ENCODE measurements around the gene PZP.
"Not testable (repeated sequence)": the region's sequence is repeated elsewhere in the genome, so short reads cannot be mapped to it uniquely, and the experiment has no call there.

Gene PZP

DNA sequence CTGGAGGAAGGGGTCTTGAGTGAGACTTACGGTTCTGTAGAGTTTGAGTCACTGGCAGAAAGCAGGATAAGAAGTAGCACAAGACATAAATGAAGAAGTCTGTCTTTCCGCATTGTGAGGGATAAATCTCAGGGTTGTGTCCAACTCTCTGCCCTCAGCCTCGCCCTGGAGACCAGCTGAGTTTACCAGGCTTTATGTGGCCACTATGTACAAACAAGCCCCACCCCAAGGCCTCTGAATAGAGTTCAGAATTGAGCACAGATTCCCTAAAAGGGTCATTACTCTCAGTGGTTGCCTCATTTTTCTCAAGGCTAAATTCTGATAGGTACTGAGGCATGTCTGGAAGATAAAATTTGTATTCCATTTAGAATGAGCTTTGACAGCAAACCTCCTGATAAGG, at the start of gene PZP:
PZP (minus strand) TSS at position 167 of the 400 bp plus-strand sequence; CDS start at position 113, 54 bp downstream.
- no peak for DNase-seq

GRCh38 chr12:9256758-9257405, 48.7 kb upstream of the PZP start:
- no peak for DNase-seq

DNA sequence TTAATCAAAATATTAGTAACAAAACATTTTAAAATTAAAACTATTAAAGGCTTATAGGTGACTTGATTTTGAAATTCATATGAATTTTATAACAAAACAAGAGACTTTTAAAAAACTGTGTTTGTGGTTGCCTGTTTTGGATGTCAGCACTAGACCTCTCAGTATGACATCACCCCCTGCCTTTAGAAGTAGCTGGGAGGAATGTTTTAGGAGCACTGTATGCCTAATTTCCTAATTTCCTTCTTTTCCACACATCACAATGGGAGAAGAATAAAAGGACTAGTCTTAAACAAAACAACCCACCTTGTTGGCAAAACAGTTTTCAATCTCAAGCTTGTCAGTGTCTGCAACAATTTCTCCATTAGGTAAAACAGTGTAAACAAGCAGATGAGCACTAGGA, 48.1 kb upstream of the PZP start:
- DNase-seq: no peak

DNA sequence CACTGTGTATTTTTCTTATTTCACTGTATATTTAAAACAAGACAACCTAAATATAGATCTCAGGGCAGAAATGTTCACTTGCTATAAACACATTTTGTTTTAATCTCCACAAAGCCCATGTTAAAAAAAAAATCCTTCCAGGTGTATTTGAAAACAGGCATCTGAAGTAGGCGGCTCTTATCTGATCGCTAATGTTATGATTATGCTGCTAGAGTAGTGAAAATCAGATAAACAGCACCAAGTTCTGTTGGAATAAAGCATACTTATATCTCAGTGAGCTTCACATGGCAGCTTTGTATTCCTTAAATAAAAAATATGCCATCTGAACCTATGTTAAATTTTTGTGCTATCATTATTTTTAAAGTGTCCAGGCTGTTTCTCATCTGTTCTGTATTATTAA, 47.6 kb upstream of the PZP start:
- no peak for DNase-seq

GRCh38 chr12:9253464-9253863, 45.3 kb upstream of the PZP start:
- DNase-seq: no peak

- DNase-seq: not testable (repeated sequence)
Observed at GRCh38 chr12:9252791-9253190, 44.6 kb upstream of the PZP start.

DNA sequence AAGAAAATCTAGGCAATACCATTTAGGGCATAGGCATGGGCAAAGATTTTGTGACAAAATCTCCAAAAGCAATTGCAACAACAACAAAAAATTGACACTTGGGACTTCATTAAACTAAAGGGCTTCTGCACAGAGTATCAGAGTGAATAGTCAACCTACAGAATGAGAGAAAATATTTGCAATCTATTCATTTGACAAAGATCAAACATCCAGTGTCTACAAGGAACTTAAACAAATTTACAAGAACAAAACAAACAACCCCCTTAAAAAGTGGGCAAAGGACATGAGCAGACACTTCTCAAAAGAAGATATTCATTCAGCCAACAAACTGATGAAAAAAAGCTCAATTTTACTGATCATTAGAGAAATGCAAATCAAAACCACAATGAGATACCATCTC, 44.1 kb upstream of the PZP start:
- no peak for DNase-seq

DNA sequence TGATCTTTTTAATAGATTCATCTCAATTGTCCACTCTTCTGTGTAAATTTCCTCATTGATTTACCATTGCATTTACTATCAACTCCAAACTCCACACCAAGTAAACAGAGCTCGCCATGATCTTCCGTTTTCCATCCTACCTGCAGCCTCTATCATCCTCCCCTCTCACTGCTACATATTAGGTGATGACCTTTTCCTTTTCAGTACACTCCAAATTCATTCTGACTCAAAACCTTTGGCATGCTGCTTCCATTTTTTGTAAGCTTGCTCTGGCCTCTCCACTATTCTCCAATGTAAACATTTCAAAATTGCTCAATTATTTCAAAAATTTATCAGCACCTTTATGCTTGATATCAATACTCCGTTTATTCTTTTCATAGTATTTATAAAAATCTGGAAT, 40.2 kb upstream of the PZP start:
- no peak for DNase-seq

GRCh38 chr12:9244894-9245293, 36.7 kb upstream of the PZP start:
- DNase-seq: no peak

- DNase-seq: no peak
Observed at GRCh38 chr12:9243999-9244649, 35.9 kb upstream of the PZP start.

- no peak for DNase-seq
Observed at GRCh38 chr12:9241301-9241700, 33.1 kb upstream of the PZP start.

- no peak for DNase-seq
Observed at GRCh38 chr12:9240776-9241175, 32.6 kb upstream of the PZP start.

DNA sequence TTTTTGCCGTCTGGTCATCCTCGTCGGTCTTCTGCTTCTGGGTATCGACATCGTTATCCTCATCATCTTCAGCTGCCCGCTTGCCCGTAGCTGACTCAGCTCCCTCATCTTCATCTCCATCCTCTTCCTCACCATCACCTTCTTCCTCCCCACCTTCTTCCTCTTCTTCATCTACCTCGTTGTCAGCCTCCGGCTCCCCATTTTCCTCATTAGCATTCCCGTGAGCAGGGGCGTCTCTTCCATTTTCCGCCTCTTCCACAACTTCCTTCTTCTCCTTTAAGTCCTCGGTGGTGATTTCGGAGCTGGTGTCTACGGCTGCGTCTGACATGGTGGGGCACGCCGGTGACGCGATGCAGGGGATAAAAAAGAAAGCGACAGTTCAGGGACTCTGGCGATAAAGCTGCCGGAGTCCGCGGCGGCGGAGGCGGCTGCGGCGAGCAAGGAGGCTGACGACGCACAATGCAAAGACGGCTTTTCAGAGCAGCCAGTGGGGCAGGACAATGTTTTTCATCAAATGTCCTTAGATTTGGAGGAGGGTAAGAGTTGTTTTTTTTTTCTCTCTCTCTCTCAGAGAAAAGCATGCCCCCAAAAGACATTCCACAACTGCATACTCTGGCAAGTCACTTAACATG, 31.9 kb upstream of the PZP start:
- peak; percentile 53 for DNase-seq

GRCh38 chr12:9237286-9237685, 29.1 kb upstream of the PZP start:
- DNase-seq: no peak

GRCh38 chr12:9235519-9235918, 27.3 kb upstream of the PZP start:
- DNase-seq: no peak

GRCh38 chr12:9227950-9228349, 19.8 kb upstream of the PZP start:
- DNase-seq: no peak

DNA sequence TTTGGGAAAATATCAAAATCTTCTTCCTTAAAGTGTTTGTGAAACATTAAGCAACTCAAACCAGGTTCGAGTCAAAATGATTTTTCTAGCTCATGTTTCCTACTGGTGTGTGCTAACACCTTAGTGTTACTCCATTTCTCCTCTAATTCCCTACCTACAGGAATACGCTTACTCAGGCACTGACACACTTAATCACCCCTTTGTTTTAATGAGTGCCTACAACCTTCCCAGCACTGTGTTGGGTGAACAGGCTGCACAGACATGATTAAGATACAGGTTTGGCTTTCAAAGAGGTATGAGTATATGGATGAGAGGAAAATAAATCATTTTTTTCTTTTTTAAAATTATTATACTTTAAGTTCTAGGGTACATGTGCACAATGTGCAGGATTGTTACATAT, 15.6 kb upstream of the PZP start:
- DNase-seq: no peak

GRCh38 chr12:9221483-9221882, 13.3 kb upstream of the PZP start:
- no peak for DNase-seq

DNA sequence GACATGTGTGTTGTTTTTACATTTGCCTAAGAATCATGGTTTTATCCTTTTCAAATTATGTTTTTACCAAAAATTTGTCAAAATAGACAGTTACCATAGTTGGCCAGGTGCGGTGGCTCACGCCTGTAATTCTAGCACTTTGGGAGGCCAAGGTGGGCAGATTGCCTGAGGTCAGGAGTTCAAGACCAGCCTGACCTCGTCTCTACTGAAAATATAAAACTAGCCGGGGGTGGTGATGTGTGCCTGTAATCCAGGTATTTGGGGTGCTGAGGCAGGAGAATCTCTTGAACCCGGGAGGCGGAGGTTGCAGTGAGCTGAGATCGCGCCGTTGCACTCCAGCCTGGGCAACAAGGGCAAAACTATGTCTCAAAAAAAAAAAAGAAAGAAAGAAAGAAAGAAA, 12.8 kb upstream of the PZP start:
- not testable (repeated sequence) for DNase-seq

DNA sequence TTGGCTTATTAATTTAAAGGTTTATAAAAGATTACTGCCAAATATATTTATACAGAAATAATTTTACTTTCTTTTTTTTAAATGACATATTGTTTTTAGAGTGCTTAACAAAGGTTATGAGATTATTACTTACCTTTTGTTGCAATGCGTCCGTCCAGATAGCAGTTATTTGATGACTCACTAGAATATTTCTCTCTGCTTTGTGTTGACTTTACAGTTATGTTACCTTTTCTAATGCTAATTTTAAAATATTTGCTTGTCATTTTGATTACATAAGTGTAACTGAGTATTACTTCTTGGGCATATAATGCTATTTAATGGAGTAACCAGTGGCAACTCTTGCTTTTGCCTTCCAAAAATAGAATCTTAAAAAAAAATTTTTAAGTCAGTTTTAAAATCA, 6.3 kb upstream of the PZP start:
- no peak for DNase-seq

- DNase-seq: no peak
Observed at GRCh38 chr12:9211687-9212086, 3.5 kb upstream of the PZP start.

DNA sequence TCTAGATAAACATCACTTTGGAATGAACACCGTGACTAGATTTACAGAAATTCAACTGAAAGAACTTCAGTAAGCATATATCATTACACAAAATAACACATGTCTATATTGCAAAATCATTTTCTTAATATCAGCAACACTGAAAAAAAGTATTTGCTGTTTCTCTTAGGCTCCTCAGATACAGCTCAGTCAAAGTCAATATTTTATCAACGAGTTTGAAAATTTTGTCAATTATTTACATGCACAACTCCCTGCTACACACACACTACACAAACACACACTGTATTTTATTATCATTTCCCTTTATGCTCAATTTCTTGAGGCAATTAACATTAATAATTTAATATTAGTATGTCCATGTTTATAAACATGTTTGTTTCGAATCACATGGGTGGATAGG, 3.8 kb downstream of the PZP start:
- DNase-seq: no peak

DNA sequence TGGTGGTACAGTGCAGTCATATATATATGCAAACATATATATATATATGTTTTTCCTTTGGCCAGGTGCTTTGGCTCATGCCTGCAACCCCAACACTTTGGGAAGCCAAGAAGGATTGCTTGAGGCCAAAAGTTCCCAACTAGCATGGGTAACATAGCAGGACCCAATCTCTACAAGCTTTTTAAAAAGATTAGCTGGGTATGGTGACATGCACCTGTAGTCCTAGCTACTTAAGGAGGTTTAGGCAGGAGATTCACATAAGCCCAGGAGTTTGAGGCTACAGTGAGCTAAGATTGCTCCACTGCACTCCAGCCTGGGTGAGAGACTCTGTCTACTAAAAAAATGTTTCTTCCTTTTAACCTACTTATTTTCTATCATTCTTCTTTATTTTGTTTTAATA, 10.2 kb downstream of the PZP start:
- no peak for DNase-seq

- no peak for DNase-seq
Observed at GRCh38 chr12:9184276-9184675, 23.9 kb downstream of the PZP start.

DNA sequence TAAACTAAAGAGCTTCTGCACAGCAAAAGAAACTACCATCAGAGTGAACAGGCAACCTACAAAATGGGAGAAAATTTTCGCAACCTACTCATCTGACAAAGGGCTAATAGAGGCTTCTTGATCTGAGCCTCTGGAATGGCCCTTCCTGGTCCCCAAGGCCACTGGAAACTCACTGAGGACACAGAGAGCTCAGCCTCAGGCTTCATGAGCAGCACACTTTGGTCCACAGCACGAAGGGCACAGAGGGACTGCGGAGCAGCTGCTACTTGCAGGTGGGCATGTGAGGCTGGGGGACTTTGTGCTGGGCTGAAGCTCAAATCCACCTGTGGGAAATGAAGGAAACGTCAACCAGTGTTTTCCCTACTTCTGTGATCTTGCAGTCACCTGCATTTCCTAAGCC, 27.4 kb downstream of the PZP start:
- no peak for DNase-seq

All from CD4-positive, alpha-beta T cell treated with Interleukin-17A for 1 hour (primary cell).